ENCODE data around the gene RGS11.
"Not testable (repeated sequence)": the region's sequence is repeated elsewhere in the genome, so short reads cannot be mapped to it uniquely, and the experiment has no call there.

RGS11 gene

GRCh38 chr16:279531-279930, 3.8 kb upstream of the RGS11 start:
- DNase-seq, result no peak

- DNase-seq, result no peak
Observed at GRCh38 chr16:278863-279366, 3.2 kb upstream of the RGS11 start.

- peak; percentile 40 for DNase-seq
Observed at GRCh38 chr16:276426-277077, 808 bp upstream of the RGS11 start.

GRCh38 chr16:275041-275641, 603 bp downstream of the RGS11 start:
- peak; percentile 73 for DNase-seq

DNA sequence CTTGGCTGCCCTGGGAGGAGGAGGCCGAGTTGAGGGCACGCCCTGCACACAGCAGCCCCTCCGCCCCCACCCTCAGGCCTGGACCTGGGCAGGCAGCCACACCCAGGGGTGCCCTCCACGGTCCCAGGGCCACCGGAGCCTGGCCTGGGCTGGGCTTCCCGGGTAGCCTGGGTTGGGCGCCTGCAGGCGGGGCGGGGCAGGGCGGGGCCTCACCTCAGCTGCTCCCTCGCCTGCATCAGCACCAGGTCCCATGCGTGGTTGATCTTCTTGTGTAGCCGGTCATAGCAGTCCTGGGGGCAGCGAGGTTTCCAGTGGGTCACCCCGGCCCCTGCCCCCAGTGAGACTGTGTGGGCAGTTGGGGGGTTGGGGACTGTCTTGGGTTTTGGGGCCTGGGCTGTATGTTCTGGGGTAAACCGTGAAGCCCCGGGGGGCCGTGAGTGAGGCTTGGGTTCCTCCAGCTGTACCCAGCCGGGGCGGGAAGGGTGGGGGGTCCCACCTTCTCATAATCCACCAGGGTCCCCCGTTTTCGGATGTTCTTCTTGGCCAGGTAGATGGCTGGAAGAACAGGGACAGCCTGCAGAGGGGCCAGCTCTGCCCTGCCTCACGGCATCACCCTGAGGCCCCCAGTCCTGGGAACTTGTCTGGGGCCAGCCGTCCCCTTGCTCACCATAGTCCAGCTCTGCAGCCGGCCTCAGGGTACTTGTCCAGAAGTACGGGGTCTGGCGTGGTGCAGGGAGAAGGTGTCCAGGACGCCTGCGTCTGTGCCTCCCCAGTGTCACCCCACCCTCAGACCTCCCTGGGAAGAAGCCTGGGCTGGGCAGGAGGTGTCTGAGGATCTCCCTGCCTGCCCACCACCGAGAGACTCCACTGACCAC, 2.0 kb downstream of the RGS11 start:
- no peak for DNase-seq

- no peak for DNase-seq
Observed at GRCh38 chr16:272633-273546, 2.9 kb downstream of the RGS11 start.

- no peak for DNase-seq
Observed at GRCh38 chr16:270381-271255, 5.1 kb downstream of the RGS11 start.

DNA sequence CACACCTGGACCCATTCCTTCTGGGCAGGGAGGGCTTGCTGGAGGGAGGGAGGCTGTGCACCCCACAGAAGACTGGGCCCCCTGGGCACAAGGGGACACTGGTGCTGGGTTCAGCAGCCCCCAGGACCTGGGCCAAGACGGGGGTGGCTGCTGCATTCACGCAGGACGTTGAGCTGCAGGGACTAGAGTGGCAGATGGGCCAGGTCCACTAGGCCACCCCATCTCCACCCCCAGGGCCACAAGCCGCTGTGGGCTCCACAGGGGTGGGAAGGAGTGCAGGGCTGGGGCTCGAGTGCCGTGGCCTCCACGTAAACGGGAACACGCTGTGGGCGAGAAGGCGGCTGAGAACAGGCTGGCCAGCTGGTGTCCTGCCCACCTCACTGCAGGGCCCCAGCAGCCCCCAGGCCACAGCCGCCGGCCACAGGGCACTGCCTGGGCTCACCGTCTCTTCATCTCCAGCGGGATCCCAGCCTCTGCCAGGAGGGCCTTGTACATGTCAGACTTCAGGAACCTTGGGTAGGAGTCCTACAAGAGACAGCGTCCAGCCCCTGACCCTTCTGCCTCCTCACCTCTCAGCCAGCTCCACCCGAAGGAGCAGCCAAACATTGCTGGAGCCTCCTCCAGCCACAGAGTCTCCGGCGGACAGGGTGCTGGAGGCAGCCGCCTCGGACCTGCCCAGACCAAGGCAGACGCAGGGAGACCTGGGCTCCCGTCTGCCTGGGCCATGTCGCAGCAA, 6.5 kb downstream of the RGS11 start:
- no peak for DNase-seq

DNA sequence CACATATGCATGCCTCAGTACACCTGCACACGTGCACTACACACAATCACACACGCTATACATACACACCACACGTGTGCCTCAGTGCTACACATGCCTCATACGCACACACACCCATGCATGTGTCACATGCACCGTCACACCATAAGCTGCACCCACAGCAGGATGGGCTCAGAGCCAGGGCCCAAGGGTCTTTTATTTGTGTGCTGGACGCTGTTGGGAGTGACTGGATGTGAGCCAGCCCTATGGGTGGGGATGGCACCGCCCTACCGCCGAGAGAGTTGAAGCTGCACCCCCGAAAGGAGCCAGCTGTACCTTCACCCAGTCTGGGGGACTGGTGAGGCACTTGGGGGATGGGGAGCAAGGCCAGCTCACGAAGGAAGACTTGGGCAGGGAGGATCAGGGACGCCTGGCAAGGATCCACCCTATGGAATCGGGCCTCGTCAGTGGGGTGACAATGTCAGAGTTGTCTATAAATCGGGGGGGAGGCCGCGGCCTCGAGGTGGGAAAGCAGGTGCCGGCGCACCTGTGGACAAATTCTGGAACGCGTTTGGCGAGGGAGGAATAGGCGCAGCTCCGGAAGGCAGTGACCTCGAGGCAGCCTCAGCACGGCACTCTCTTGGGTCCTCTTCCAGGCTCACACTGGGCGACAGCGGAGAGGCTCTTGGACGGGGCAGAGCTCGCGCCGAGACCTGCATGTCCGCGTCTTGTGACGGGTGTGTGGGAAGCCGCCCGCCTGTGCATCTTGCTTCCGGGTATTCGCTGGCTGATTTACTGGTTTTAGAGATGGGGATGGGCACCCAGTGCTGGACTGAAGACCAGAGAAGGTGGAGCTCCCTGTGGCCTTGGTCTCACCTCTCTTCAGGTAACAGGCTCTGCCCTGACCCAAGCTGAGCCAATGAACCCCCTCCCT, 7.3 kb downstream of the RGS11 start:
- DNase-seq, result no peak

GRCh38 chr16:267562-267961, 8.2 kb downstream of the RGS11 start:
- DNase-seq, result not testable (repeated sequence)

GRCh38 chr16:266258-267164, 9.2 kb downstream of the RGS11 start:
- DNase-seq, result no peak

DNA sequence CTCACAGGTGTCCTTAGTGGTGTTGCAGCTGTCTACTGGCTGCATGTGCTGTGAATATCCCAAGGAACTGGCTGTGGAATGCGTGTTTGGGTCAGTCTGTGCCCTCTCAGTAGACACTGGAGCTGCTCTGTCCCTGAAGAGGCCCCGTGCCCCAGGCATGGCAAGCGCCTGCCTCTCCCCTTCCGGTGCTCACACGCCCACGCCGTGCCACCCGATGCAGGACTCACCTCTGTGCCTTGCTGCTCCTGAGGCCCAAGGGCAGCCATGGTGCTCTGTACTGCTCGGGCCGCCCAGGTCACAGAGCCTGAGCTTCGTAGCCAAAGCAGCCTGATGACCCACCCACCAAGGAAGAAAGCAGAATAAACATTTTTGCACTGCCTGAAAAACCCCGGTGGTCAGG, 10.0 kb downstream of the RGS11 start:
- no peak for DNase-seq

DNA sequence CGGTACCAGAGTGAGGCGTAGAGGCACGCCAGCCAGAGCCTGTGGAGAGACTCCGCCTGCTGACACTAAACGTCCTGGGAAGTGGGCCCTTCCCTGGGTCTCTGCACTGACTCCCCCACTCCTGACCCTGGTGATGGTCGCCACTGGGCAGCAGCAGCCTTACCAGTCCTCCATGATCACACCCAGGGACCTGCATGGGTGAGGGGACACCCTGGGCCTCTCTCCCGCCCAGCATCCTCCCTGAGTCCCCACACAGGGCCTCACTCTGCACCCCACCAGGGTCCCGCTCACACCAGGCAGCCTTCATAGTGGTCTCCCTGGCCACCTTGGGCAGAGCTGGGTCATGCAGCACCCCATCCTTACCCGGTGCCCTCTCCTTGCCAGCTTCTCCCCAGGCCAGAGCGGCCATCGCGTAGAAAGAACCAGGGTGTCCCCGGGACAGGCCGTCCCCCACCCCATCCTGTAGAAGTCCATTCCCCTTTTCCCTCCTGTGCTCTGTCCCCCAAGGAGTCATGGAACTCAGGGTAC, 10.7 kb downstream of the RGS11 start:
- DNase-seq, result no peak

DNA sequence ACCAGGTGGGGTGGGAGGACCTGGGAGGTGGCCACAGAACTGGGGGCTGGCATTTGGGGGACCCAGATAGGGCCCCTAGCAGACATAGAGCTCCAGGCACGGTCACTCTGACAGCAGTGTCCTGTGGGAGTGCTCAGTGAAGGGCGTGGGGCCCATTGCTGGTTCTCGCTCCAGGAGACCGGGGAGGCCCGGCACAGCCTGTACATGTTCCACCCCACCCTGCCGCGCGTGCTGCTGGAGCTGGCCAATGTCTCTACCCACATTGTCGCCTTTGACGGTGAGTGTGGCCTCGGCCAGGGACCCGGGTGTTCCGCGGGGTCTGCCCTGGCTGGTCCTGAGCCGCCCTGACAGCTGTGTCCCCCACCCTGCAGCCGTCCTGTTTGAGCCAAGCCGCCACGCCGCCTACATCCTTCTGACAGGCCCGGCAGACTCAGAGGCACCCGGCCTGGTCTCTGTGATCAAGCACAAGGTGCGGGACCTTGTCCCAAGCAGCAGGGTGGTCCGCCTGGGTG, 11.2 kb downstream of the RGS11 start:
- DNase-seq, result no peak

DNA sequence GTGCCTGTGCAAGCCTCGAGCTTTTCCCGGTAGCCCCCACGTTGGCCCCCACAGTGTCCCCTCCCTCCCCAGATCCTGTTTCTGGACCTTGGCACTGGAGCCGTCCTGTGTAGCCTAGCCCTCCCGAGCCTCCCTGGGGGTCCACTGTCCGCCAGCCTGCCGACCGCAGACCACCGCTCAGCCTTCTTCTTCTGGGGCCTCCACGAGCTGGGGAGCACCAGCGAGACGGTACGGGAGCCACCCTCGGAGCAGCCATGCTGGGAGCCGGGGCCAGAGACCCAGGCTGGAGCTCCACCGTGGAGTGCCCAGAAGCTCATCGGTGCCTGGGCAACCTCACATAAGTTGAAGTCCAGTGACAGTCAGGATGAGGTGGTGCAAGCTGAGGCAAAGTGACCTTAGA, 11.8 kb downstream of the RGS11 start:
- no peak for DNase-seq

DNA sequence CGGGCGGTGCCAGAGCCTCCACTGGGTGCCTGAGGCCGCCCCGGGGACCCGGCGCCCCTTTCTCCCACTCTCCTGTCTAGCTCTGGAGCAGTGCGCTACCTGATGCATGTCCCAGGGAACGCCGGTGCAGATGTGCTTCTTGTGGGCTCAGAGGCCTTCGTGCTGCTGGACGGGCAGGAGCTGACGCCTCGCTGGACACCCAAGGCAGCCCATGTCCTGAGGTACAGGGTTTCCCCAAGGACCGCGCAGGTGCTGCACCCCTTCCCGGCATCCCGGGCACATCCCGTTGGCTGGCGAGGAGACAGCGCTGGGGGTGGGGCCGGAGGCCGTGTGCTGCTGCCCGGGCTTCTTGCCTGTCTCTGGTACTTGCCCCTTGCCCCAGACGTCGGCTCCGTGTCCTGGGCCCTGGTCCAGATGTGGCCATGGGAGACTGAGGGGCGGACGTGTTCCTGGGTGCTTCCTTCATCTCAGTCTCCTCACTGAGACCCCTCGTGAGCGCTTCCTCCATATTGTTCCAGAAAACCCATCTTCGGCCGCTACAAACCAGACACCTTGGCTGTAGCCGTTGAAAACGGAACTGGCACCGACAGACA, 12.5 kb downstream of the RGS11 start:
- DNase-seq, result no peak

- DNase-seq, result no peak
Observed at GRCh38 chr16:262121-262745, 13.5 kb downstream of the RGS11 start.

Data from retina (tissue), 1 donor.